Upper lobe of right lung (tissue), 1 donor: Measurements from ENCODE around the gene VSIG10L. TPM values are rescaled to one million over a fixed set of nuclear protein-coding genes. Genes with fewer than 3 reads are reported as not detected.

Source experiments
- ATAC-seq: fragments of 200-7000 bp; cut with Tn5 transposase; one replicate; pipeline ENCODE4 v1.9.1; 2020; ENCODE audit warnings: mild to moderate bottlenecking, moderate library complexity
- DNase-seq: peaks from one replicate; pipeline ENCODE4 v3.0.0-alpha.2; 2020
- H3K27ac ChIP-seq: fragments of 200-600 bp; one replicate; pipeline ENCODE4 v1.8.0; 2022
- H3K27me3 ChIP-seq: fragments of 200-600 bp; one replicate; pipeline ENCODE4 v1.8.0; 2022; ENCODE audit warnings: mild to moderate bottlenecking
- H3K36me3 ChIP-seq: fragments of 200-600 bp; one replicate; pipeline ENCODE4 v1.8.0; 2022
- H3K4me1 ChIP-seq: fragments of 200-600 bp; one replicate; pipeline ENCODE4 v1.8.0; 2022
- H3K4me3 ChIP-seq: fragments of 200-600 bp; one replicate; pipeline ENCODE4 v1.8.0; 2022; ENCODE audit warnings: mild to moderate bottlenecking
- H3K9me3 ChIP-seq: fragments of 200-600 bp; one replicate; pipeline ENCODE4 v1.8.0; 2022
- CTCF ChIP-seq: fragments of 200-600 bp; IDR thresholded peaks from one replicate; pipeline ENCODE4 v1.8.0; 2022; ENCODE audit warnings: antibody characterized with exemption
- intact Hi-C: fragments of 100-400 bp; cut with DNase I; formaldehyde crosslinking; loops from one replicate; pipeline ENCODE4 v1.11.0; 2022
- total RNA-seq: library from RNA; stranded (reverse); fragmentation: NEBNext Ultra II Directional; extraction: Animal tissue kit (Norgen Biotek cat#: 25700); gene quantifications from one replicate; pipeline ENCODE4 v1.2.1, GENCODE V29; 2021
- donor health status: DM: no; HTN: yes; CAD: no; lungs with severe emphysema.

Gene VSIG10L
- total RNA-seq, 1 donor from 2014 or later: 2.1 TPM

GRCh38 chr19:51367255-51367564 lies 25.3 kb upstream of the VSIG10L start:
- Histone ChIP-seq H3K36me3 (no peaks in the 10 kb centered on the region), H3K27me3 (no peaks in the 10 kb centered on the region), H3K4me1 (peaks cover 16% of the 10 kb centered on the region), H3K9me3 (no peaks in the 10 kb centered on the region), H3K27ac (peak overlapping the region; percentile 92), H3K4me3 (peak overlapping the region; percentile 85)
- DNase-seq (no peak), ATAC-seq (no peak)
- TF ChIP-seq CTCF: no peak
- intact Hi-C loops: no loop called here

GRCh38 chr19:51366389-51367254 lies 24.7 kb upstream of the VSIG10L start:
- H3K4me1 ChIP-seq: peaks cover 16% of the 10 kb centered on the region
- intact Hi-C loops: no loop called here
- H3K4me3 ChIP-seq: peak overlapping the region; percentile 85
- ATAC-seq (peak; percentile 84), DNase-seq (peak; percentile 99)
- no peaks in the 10 kb centered on the region for H3K27me3 ChIP-seq
- peak overlapping the region; percentile 92 for H3K27ac ChIP-seq
- no peaks in the 10 kb centered on the region for H3K9me3 ChIP-seq
- TF ChIP-seq CTCF: no peak
- no peaks in the 10 kb centered on the region for H3K36me3 ChIP-seq

GRCh38 chr19:51365965-51366388 lies 24.0 kb upstream of the VSIG10L start, which contains the start of gene ETFB:
Gene ETFB, minus strand, starts transcription at chr19:51366388. Its CDS starts 62 bp downstream, at chr19:51366326.
- no peaks in the 10 kb centered on the region for H3K36me3 ChIP-seq
- TF ChIP-seq CTCF: peak; percentile 1
- DNase-seq (no peak), ATAC-seq (no peak)
- H3K4me1 ChIP-seq: peaks cover 16% of the 10 kb centered on the region
- H3K4me3 ChIP-seq: peak within 1 kb of the TSS; percentile 85
- peak within 1 kb of the TSS; percentile 92 for H3K27ac ChIP-seq
- no peaks in the 10 kb centered on the region for H3K27me3 ChIP-seq
- no peaks in the 10 kb centered on the region for H3K9me3 ChIP-seq
- intact Hi-C loops: no loop called here

GRCh38 chr19:51365211-51365964 lies 23.4 kb upstream of the VSIG10L start:
- H3K27ac ChIP-seq: peak overlapping the region; percentile 92
- intact Hi-C loops: no loop called here
- no peaks in the 10 kb centered on the region for H3K27me3 ChIP-seq
- H3K9me3 ChIP-seq: no peaks in the 10 kb centered on the region
- ATAC-seq (no peak), DNase-seq (no peak)
- no peaks in the 10 kb centered on the region for H3K36me3 ChIP-seq
- H3K4me1 ChIP-seq: peaks cover 16% of the 10 kb centered on the region
- H3K4me3 ChIP-seq: peak overlapping the region; percentile 85
- TF ChIP-seq CTCF: peak; percentile 8

- H3K27ac ChIP-seq: no peak overlapping the region
- no peaks in the 10 kb centered on the region for H3K9me3 ChIP-seq
- no peak for TF ChIP-seq CTCF
- no peak for ATAC-seq
- H3K27me3 ChIP-seq: no peaks in the 10 kb centered on the region
- intact Hi-C loops: no loop called here
- H3K36me3 ChIP-seq: no peaks in the 10 kb centered on the region
- DNase-seq: no peak
- no peak overlapping the region for H3K4me3 ChIP-seq
- peaks cover 16% of the 10 kb centered on the region for H3K4me1 ChIP-seq
Observed at GRCh38 chr19:51364200-51365106, 22.5 kb upstream of the VSIG10L start.
